PC-3 (cell line): ENCODE results near the gene ACP7. TPM values are rescaled to one million over a fixed set of nuclear protein-coding genes. Genes with fewer than 3 reads are reported as not detected.

Source experiments
- ATAC-seq: fragments of 200-7000 bp; cut with Tn5 transposase; 2 replicates; pipeline ENCODE4 v1.9.1; 2020; ENCODE audit warnings: mild to moderate bottlenecking, moderate library complexity
- BruUV-seq: library from RNA; stranded (reverse); fragments of 400-500 nt; replicated peaks from 2 replicates; lab custom pipeline; 2021; lab: Mats Ljungman, UMichigan
- CTCF ChIA-PET: fragments of 300-600 bp; sonication (Branson Sonifier 250); formaldehyde crosslinking; loops from one replicate; lab custom pipeline; 2022; ENCODE audit warnings: antibody characterized with exemption; lab: Charles Lee
- POLR2A ChIA-PET: fragments of 300-600 bp; sonication (Branson Sonifier 250); formaldehyde crosslinking; loops from one replicate; lab custom pipeline; 2022; ENCODE audit warnings: antibody characterized with exemption; ENCODE audit not compliant: unreplicated experiment; lab: Charles Lee
- DNase-seq: peaks from one replicate; pipeline ENCODE4 v3.0.0-alpha.2; 2015
- H2AFZ ChIP-seq: fragments of 300-600 bp; sonication (generic); 2 replicates; pipeline ENCODE4 v1.6.0; 2016; ENCODE audit warnings: antibody characterized with exemption, low read length
- H3F3A ChIP-seq: fragments of 300-600 bp; sonication (generic); one replicate; pipeline ENCODE4 v1.6.0; 2017; ENCODE audit warnings: antibody characterized with exemption, low read length, control low read depth, mild to moderate bottlenecking; ENCODE audit not compliant: unreplicated experiment
- H3K27ac ChIP-seq: fragments of 300-600 bp; sonication (generic); 2 replicates; pipeline ENCODE4 v1.5.1; 2016; ENCODE audit warnings: mild to moderate bottlenecking, low read length
- H3K27me3 ChIP-seq: fragments of 300-600 bp; sonication (generic); 2 replicates; pipeline ENCODE4 v1.6.1; 2016; ENCODE audit warnings: low read length, mixed read lengths
- H3K36me3 ChIP-seq: fragments of 300-600 bp; sonication (generic); 2 replicates; pipeline ENCODE4 v1.6.1; 2016; ENCODE audit warnings: low read depth, mixed run types, low read length, mixed read lengths
- H3K4me1 ChIP-seq: fragments of 300-600 bp; sonication (generic); 2 replicates; pipeline ENCODE4 v1.5.1; 2016; ENCODE audit warnings: low read length; ENCODE audit not compliant: insufficient read depth
- H3K4me2 ChIP-seq: fragments of 300-600 bp; sonication (generic); 2 replicates; pipeline ENCODE4 v1.6.0; 2016; ENCODE audit warnings: low read length
- H3K4me3 ChIP-seq: fragments of 300-600 bp; sonication (generic); 2 replicates; pipeline ENCODE4 v1.5.1; 2016; ENCODE audit warnings: mild to moderate bottlenecking, low read length, mixed read lengths
- H3K79me2 ChIP-seq: fragments of 300-600 bp; sonication (generic); 2 replicates; pipeline ENCODE4 v1.6.1; 2017; ENCODE audit warnings: low read length, mixed read lengths
- H3K9ac ChIP-seq: fragments of 300-600 bp; sonication (generic); 2 replicates; pipeline ENCODE4 v1.6.0; 2016; ENCODE audit warnings: mild to moderate bottlenecking, low read length
- H3K9me2 ChIP-seq: fragments of 300-600 bp; sonication (generic); replicated peaks from 2 replicates; pipeline ENCODE4 v1.6.1; 2016; ENCODE audit warnings: mixed run types, low read length, mixed read lengths
- H3K9me3 ChIP-seq: fragments of 300-600 bp; sonication (generic); 2 replicates; pipeline ENCODE4 v1.6.1; 2016; ENCODE audit warnings: low read length, mixed read lengths
- H4K20me1 ChIP-seq: fragments of 300-600 bp; sonication (generic); 2 replicates; pipeline ENCODE4 v1.6.1; 2016; ENCODE audit warnings: low read length, mixed read lengths
- CTCF ChIP-seq: fragments of 300-600 bp; sonication (generic); conservative IDR thresholded peaks from 2 replicates; pipeline ENCODE4 v1.5.1; 2017; ENCODE audit warnings: antibody characterized with exemption, low read depth, mild to moderate bottlenecking, low read length
- EZH2 ChIP-seq: fragments of 300-600 bp; sonication (generic); IDR thresholded peaks from one replicate; pipeline ENCODE4 v1.6.1; 2017; ENCODE audit warnings: antibody characterized with exemption, mild to moderate bottlenecking, low read length; ENCODE audit not compliant: unreplicated experiment
- EZH2phosphoT487 ChIP-seq: fragments of 300-600 bp; sonication (generic); IDR thresholded peaks from 2 replicates; pipeline ENCODE4 v1.6.1; 2018; ENCODE audit warnings: mild to moderate bottlenecking, antibody characterized with exemption, low read length, borderline replicate concordance
- intact Hi-C: fragments of 100-400 bp; cut with micrococcal nuclease; formaldehyde crosslinking; loops from 2 replicates; pipeline ENCODE4 v1.9.0; 2023
- total RNA-seq: library from RNA; depleted of rRNA; stranded (reverse); fragments of >200 nt; gene quantifications from 2 replicates; pipeline ENCODE4 v1.2.3, GENCODE V29; 2014

The ACP7 gene
- total RNA-seq, 1 experiment from 2014 or later, result 5.0 TPM

GRCh38 chr19:39139971-39140453 lies 55.8 kb downstream of the ACP7 start:
- H3K36me3 ChIP-seq, result no peaks in the 10 kb centered on the region
- peaks cover 89% of the 10 kb centered on the region for H3K79me2 ChIP-seq
- no peak overlapping the region for H2AFZ ChIP-seq
- BruUV-seq, result no TSS peak
- no peaks in the 10 kb centered on the region for H3F3A ChIP-seq
- no peaks in the 10 kb centered on the region for H3K4me1 ChIP-seq
- POLR2A ChIA-PET, result no interaction called here
- H3K27me3 ChIP-seq, result no peaks in the 10 kb centered on the region
- H3K27ac ChIP-seq, result no peak overlapping the region
- H3K9me2 ChIP-seq, result no peaks in the 10 kb centered on the region
- H3K9ac ChIP-seq, result no peak overlapping the region
- no peaks in the 10 kb centered on the region for H3K9me3 ChIP-seq
- no peaks in the 10 kb centered on the region; the same call in 1 of the 2 replicates for H4K20me1 ChIP-seq
- no peak for DNase-seq
- intact Hi-C loops, result no loop called here
- no peak overlapping the region for H3K4me2 ChIP-seq
- CTCF ChIA-PET, result no interaction called here
- no peak for ATAC-seq
- TF ChIP-seq CTCF, result no peak
- no peak for TF ChIP-seq EZH2phosphoT487
- no peak for TF ChIP-seq EZH2
- H3K4me3 ChIP-seq, result no peak overlapping the region

- no peaks in the 10 kb centered on the region for H3K9me3 ChIP-seq
- ChIA-PET POLR2A (no interaction called here), CTCF (no interaction called here)
- DNase-seq (no peak), ATAC-seq (no peak)
- no peaks in the 10 kb centered on the region for H3K36me3 ChIP-seq
- no peak overlapping the region for H3K4me3 ChIP-seq
- H3K79me2 ChIP-seq, result peaks cover 89% of the 10 kb centered on the region
- no peak overlapping the region for H3K9ac ChIP-seq
- BruUV-seq, result no TSS peak
- no peaks in the 10 kb centered on the region for H3F3A ChIP-seq
- H3K27ac ChIP-seq, result no peak overlapping the region
- H3K27me3 ChIP-seq, result no peaks in the 10 kb centered on the region
- H2AFZ ChIP-seq, result no peak overlapping the region
- H3K4me2 ChIP-seq, result no peak overlapping the region
- H4K20me1 ChIP-seq, result no peaks in the 10 kb centered on the region; the same call in 1 of the 2 replicates
- H3K4me1 ChIP-seq, result no peaks in the 10 kb centered on the region
- no peaks in the 10 kb centered on the region for H3K9me2 ChIP-seq
- TF ChIP-seq EZH2, result no peak
- TF ChIP-seq CTCF, result no peak
- no peak for TF ChIP-seq EZH2phosphoT487
- intact Hi-C loops, result no loop called here
Observed at GRCh38 chr19:39140594-39140993, 56.4 kb downstream of the ACP7 start.

GRCh38 chr19:39141929-39142328 lies 57.8 kb downstream of the ACP7 start:
- ATAC-seq (no peak), DNase-seq (no peak)
- H3K9me2 ChIP-seq, result no peaks in the 10 kb centered on the region
- H3K9me3 ChIP-seq, result no peaks in the 10 kb centered on the region
- no peaks in the 10 kb centered on the region for H3F3A ChIP-seq
- no peaks in the 10 kb centered on the region for H3K4me1 ChIP-seq
- TF ChIP-seq EZH2phosphoT487, result no peak
- no peak for TF ChIP-seq CTCF
- no peak for TF ChIP-seq EZH2
- no peak overlapping the region for H3K9ac ChIP-seq
- intact Hi-C loops, result no loop called here
- H3K27me3 ChIP-seq, result no peaks in the 10 kb centered on the region
- H3K4me2 ChIP-seq, result no peak overlapping the region
- no peaks in the 10 kb centered on the region; the same call in 1 of the 2 replicates for H4K20me1 ChIP-seq
- no peak overlapping the region for H3K4me3 ChIP-seq
- no peak overlapping the region for H2AFZ ChIP-seq
- ChIA-PET POLR2A (no interaction called here), CTCF (no interaction called here)
- no peak overlapping the region for H3K27ac ChIP-seq
- no TSS peak for BruUV-seq
- H3K36me3 ChIP-seq, result no peaks in the 10 kb centered on the region
- H3K79me2 ChIP-seq, result peaks cover 88% of the 10 kb centered on the region
